Measurements from ENCODE around the gene GRM8.

DNA sequence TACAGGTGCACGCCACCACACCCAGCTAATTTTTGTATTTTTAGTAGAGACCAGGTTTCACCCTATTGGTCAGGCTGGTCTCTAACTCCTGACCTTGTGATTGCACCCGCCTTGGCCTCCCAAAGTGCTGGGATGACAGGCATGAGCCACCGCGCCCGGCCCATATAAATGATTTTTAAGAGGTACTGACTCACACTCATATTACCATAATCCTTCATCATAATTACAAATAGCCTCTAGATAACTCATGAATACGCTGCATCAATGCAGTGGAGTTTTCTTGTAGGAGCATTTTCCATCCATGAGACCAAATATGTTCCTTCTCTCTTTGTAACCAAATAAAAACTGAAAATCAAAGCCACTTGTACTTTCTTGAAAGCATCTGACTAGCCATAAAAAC is 193.3 kb downstream of the GRM8 start:
- TF ChIP-seq SNRNP70 (optimal IDR thresholded peaks at IDR 0.05; ENCODE audit: low read depth, low read length) (no peak), CBX5 (IDR thresholded peaks at IDR 0.05; ENCODE audit: borderline replicate concordance, low read depth) (no peak), TCF7 (IDR thresholded peaks at IDR 0.05; ENCODE audit: borderline replicate concordance) (no peak), SRF (CRISPR knock-in tag; IDR thresholded peaks at IDR 0.05) (no peak), POLR2AphosphoS5 (IDR thresholded peaks at IDR 0.05; ENCODE audit: control insufficient read depth, insufficient read depth, low read depth, low read length) (no peak), SMARCC2 (IDR thresholded peaks at IDR 0.05; ENCODE audit: low read depth) (no peak), MAFF (IDR thresholded peaks at IDR 0.05; ENCODE audit: low read length) (no peak), PRMT5 (CRISPR knock-in tag; IDR thresholded peaks at IDR 0.05) (no peak), EHMT2 (IDR thresholded peaks at IDR 0.05) (no peak)
- TF ChIP-seq, protein P1, sequence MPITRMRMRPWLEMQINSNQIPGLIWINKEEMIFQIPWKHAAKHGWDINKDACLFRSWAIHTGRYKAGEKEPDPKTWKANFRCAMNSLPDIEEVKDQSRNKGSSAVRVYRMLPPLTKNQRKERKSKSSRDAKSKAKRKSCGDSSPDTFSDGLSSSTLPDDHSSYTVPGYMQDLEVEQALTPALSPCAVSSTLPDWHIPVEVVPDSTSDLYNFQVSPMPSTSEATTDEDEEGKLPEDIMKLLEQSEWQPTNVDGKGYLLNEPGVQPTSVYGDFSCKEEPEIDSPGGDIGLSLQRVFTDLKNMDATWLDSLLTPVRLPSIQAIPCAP (CRISPR knock-in tag; IDR thresholded peaks at IDR 0.05; ENCODE audit: borderline replicate concordance) = no peak
- TF ChIP-seq, protein P2, sequence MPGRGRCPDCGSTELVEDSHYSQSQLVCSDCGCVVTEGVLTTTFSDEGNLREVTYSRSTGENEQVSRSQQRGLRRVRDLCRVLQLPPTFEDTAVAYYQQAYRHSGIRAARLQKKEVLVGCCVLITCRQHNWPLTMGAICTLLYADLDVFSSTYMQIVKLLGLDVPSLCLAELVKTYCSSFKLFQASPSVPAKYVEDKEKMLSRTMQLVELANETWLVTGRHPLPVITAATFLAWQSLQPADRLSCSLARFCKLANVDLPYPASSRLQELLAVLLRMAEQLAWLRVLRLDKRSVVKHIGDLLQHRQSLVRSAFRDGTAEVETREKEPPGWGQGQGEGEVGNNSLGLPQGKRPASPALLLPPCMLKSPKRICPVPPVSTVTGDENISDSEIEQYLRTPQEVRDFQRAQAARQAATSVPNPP (IDR thresholded peaks at IDR 0.05; ENCODE audit: borderline replicate concordance, insufficient read depth, insufficient read length) = no peak
- TF ChIP-seq, protein P3, sequence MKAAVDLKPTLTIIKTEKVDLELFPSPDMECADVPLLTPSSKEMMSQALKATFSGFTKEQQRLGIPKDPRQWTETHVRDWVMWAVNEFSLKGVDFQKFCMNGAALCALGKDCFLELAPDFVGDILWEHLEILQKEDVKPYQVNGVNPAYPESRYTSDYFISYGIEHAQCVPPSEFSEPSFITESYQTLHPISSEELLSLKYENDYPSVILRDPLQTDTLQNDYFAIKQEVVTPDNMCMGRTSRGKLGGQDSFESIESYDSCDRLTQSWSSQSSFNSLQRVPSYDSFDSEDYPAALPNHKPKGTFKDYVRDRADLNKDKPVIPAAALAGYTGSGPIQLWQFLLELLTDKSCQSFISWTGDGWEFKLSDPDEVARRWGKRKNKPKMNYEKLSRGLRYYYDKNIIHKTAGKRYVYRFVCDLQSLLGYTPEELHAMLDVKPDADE (conservative IDR thresholded peaks at IDR 0.05; ENCODE audit: control insufficient read depth, low read depth, low read length) = no peak

Measured in K562 (cell line).